ENCODE data around the gene RECK.
"Not testable (repeated sequence)": the region's sequence is repeated elsewhere in the genome, so short reads cannot be mapped to it uniquely, and the experiment has no call there.

The RECK gene

DNA sequence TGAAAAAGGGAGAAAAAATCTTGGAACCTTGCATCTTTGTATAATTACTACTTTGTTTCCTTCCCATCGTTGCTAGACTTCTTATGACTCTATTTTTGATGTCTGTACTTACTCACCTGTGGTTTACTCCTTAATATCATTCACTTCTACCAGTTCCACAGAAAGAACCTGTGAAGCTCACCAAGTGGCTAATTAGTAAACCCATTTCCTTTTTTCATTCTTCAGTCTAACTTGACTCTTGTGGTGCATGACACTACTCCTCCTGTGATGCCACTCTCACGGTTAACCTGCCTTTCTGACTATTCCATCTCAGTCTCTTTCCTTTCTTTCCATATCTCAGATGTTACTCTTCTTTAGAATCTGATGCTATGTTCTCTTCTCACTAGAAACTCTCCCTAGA, 14.6 kb downstream of the RECK start:
- no peak for ATAC-seq (replicated peaks; ENCODE audit: extremely low read depth, poor library complexity, severe bottlenecking)
- Mint-ChIP-seq H3K9me3 (no peaks in the 10 kb centered on the region), H3K27me3 (no peaks in the 10 kb centered on the region), H3K4me1 (no peaks in the 10 kb centered on the region), H3K27ac (ENCODE audit: low read depth) (no peak overlapping the region), H3K4me3 (no peak overlapping the region), H3K36me3 (ENCODE audit: insufficient read depth) (no peaks in the 10 kb centered on the region)
- DNase-seq (ENCODE audit: low spot score in 2 of 2): no peak

DNA sequence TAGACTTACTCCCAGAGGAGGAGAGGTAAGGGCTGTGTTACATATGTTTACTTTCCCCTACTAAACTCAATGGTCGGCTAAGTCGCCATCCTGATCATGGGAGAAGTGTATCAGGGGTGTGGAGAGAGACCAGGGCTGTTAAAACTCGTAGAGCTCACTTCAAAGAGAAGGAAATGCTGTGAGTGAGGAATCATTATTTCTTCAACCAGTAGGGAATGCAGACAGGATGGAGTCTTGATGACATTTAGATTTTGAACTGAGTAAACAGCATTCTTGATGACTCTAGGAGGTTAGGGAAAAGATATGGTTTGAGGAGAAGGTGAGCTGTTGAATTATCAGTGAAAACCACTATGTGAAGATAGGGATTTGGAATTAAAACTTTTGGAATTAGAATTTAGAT, 17.3 kb downstream of the RECK start:
- no peaks in the 10 kb centered on the region for H3K9me3 Mint-ChIP-seq
- DNase-seq (ENCODE audit: low spot score in 2 of 2): no peak
- no peaks in the 10 kb centered on the region for H3K36me3 Mint-ChIP-seq (ENCODE audit: insufficient read depth)
- no peaks in the 10 kb centered on the region for H3K27me3 Mint-ChIP-seq
- no peak for ATAC-seq (replicated peaks; ENCODE audit: extremely low read depth, poor library complexity, severe bottlenecking)
- no peak overlapping the region for H3K4me3 Mint-ChIP-seq
- H3K27ac Mint-ChIP-seq (ENCODE audit: low read depth): no peak overlapping the region
- H3K4me1 Mint-ChIP-seq: no peaks in the 10 kb centered on the region

- Mint-ChIP-seq H3K9me3 (no peaks in the 10 kb centered on the region), H3K4me3 (no peak overlapping the region), H3K36me3 (ENCODE audit: insufficient read depth) (peaks cover 3% of the 10 kb centered on the region), H3K27ac (ENCODE audit: low read depth) (no peak overlapping the region), H3K4me1 (no peaks in the 10 kb centered on the region), H3K27me3 (no peaks in the 10 kb centered on the region)
- no peak for ATAC-seq (replicated peaks; ENCODE audit: extremely low read depth, poor library complexity, severe bottlenecking)
- DNase-seq (ENCODE audit: low spot score in 2 of 2): no peak
Measured at GRCh38 chr9:36056896-36057295, 20.2 kb downstream of the RECK start.

DNA sequence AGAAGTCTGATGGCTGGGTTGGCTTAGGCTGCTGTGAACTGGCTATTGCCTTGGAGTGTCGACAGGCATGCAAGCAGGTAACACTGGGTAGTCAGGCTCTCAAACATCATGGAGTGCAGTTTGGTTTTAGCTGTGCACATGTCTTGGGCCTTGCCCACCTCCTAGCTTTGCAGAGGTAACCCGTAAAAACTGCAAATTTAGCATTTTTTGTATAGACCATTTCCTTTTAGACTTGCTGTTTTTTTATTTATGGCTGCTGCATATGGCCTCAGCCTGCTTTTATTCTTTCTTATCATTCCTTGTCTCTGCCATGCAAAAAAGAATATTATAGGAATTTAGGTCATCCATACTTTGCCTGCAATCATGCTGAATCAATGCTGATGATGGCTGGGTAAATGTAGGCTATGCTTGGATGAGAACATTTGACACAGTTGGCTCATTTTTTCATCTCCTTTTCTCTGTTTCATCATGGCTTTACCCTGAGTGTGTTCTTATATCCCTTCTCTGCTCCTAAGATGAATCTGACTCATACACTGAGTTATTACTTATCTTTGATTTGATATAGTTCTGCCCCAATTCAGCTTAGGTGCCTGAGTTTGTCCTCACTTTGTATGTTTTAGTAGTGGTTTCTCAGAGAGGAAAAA, 27.2 kb downstream of the RECK start:
- no peak for DNase-seq (ENCODE audit: low spot score in 2 of 2)
- Mint-ChIP-seq H3K27ac (ENCODE audit: low read depth) (no peak overlapping the region), H3K36me3 (ENCODE audit: insufficient read depth) (peaks cover 7% of the 10 kb centered on the region), H3K9me3 (no peaks in the 10 kb centered on the region), H3K4me1 (no peaks in the 10 kb centered on the region), H3K4me3 (no peak overlapping the region), H3K27me3 (no peaks in the 10 kb centered on the region)
- ATAC-seq (replicated peaks; ENCODE audit: extremely low read depth, poor library complexity, severe bottlenecking): no peak

- Mint-ChIP-seq H3K27me3 (no peaks in the 10 kb centered on the region), H3K27ac (ENCODE audit: low read depth) (no peak overlapping the region), H3K9me3 (no peaks in the 10 kb centered on the region), H3K36me3 (ENCODE audit: insufficient read depth) (peaks cover 7% of the 10 kb centered on the region), H3K4me3 (no peak overlapping the region), H3K4me1 (no peaks in the 10 kb centered on the region)
- no peak for DNase-seq (ENCODE audit: low spot score in 2 of 2)
- no peak for ATAC-seq (replicated peaks; ENCODE audit: extremely low read depth, poor library complexity, severe bottlenecking)
Measured at GRCh38 chr9:36064448-36065037, 27.8 kb downstream of the RECK start.

DNA sequence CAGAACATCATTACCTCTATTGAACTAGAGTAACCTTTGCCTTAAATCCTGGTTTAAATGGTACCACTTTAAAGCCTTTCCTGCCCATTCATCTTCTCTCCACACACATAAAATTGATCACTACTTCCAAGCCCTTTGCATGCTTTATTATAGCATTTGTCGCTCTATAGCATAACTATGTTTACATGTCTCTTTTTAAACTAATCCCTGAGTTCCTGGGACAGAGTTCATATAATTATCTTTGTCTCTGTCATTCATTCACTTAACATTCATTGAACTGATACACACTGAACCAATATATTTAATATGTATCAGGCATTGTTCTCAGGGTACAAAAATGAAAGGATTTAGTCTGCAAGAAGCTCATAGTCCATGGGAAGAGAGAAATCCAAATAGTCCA, 37.3 kb downstream of the RECK start:
- H3K4me1 Mint-ChIP-seq: no peaks in the 10 kb centered on the region
- no peak overlapping the region for H3K4me3 Mint-ChIP-seq
- H3K27me3 Mint-ChIP-seq: no peaks in the 10 kb centered on the region
- DNase-seq (ENCODE audit: low spot score in 2 of 2): no peak
- no peak overlapping the region for H3K27ac Mint-ChIP-seq (ENCODE audit: low read depth)
- H3K9me3 Mint-ChIP-seq: no peaks in the 10 kb centered on the region
- no peak for ATAC-seq (replicated peaks; ENCODE audit: extremely low read depth, poor library complexity, severe bottlenecking)
- H3K36me3 Mint-ChIP-seq (ENCODE audit: insufficient read depth): no peaks in the 10 kb centered on the region

DNA sequence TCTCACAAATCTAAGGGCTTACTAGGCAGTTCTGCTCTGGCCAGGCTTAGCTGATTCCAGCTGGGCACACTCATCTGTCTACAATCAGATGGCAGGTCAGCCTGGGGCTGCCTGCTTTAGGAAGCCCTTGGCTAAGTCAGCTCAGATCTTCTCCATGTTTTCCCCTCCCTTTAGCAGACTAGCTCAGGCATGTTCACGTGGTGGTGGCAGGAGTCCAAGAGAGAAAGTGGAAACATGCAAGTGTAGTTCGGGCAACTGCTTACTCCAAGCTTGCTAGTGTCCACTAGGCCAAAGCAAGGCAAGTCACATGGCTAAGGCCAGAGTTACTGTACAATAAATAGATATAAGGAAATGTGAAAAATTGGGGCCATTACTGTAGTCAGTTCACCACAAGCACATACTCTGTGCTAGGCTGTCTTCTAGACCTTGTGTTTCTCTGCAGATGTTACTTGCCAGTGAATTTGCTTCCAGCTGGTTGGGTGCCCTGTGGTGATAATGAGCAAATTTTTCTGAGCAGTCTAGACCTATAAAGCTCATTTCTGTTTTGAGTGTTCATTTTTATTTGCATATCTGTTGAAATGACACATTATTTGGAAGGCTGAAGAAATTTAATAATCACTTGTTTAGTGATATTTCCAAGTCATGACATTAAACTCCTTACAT, 38.3 kb downstream of the RECK start:
- no peak overlapping the region for H3K27ac Mint-ChIP-seq (ENCODE audit: low read depth)
- H3K4me1 Mint-ChIP-seq: no peaks in the 10 kb centered on the region
- H3K4me3 Mint-ChIP-seq: no peak overlapping the region
- DNase-seq (ENCODE audit: low spot score in 2 of 2) (no peak), ATAC-seq (replicated peaks; ENCODE audit: extremely low read depth, poor library complexity, severe bottlenecking) (no peak)
- H3K27me3 Mint-ChIP-seq: no peaks in the 10 kb centered on the region
- H3K36me3 Mint-ChIP-seq (ENCODE audit: insufficient read depth): no peaks in the 10 kb centered on the region
- H3K9me3 Mint-ChIP-seq: no peaks in the 10 kb centered on the region

GRCh38 chr9:36078051-36078450, 41.3 kb downstream of the RECK start:
- Mint-ChIP-seq H3K27me3 (no peaks in the 10 kb centered on the region), H3K27ac (ENCODE audit: low read depth) (no peak overlapping the region), H3K4me3 (no peak overlapping the region), H3K36me3 (ENCODE audit: insufficient read depth) (peaks cover 2% of the 10 kb centered on the region), H3K9me3 (no peaks in the 10 kb centered on the region), H3K4me1 (no peaks in the 10 kb centered on the region)
- DNase-seq (ENCODE audit: low spot score in 2 of 2) (no peak), ATAC-seq (replicated peaks; ENCODE audit: extremely low read depth, poor library complexity, severe bottlenecking) (no peak)

GRCh38 chr9:36080519-36080918, 43.8 kb downstream of the RECK start:
- no peak for DNase-seq (ENCODE audit: low spot score in 2 of 2)
- H3K4me3 Mint-ChIP-seq: no peak overlapping the region

DNA sequence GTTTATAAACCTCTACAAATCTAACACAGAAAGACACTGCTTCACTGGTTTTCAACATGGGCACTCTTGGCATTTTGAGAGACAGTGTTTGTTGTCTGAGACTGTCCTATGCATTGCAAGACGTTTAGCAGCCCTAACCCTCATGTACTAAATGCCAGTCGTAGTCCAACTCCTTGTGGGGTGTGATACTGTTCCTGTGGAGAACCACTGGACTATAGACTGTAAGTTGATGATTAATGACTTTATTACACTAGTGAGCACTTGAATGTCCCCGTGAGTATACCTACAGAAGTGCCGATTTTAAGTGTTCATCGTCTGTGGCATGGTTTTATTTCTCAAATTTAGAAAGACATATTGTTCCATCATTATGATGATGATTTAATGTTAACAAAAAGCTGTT, 46.2 kb downstream of the RECK start:
- H3K27ac Mint-ChIP-seq (ENCODE audit: low read depth): no peak overlapping the region
- no peaks in the 10 kb centered on the region for H3K4me1 Mint-ChIP-seq
- no peak for DNase-seq (ENCODE audit: low spot score in 2 of 2)
- H3K27me3 Mint-ChIP-seq: no peaks in the 10 kb centered on the region
- ATAC-seq (replicated peaks; ENCODE audit: extremely low read depth, poor library complexity, severe bottlenecking): no peak
- H3K4me3 Mint-ChIP-seq: no peak overlapping the region
- no peaks in the 10 kb centered on the region for H3K9me3 Mint-ChIP-seq
- H3K36me3 Mint-ChIP-seq (ENCODE audit: insufficient read depth): peaks cover 5% of the 10 kb centered on the region

More at GRCh38 chr9:36080519-36080918, 43.8 kb downstream of the RECK start:
- peaks cover 3% of the 10 kb centered on the region for H3K36me3 Mint-ChIP-seq (ENCODE audit: insufficient read depth)
- H3K27ac Mint-ChIP-seq (ENCODE audit: low read depth): no peak overlapping the region
- no peak for ATAC-seq (replicated peaks; ENCODE audit: extremely low read depth, poor library complexity, severe bottlenecking)
- no peaks in the 10 kb centered on the region for H3K9me3 Mint-ChIP-seq
- H3K4me1 Mint-ChIP-seq: no peaks in the 10 kb centered on the region
- H3K27me3 Mint-ChIP-seq: no peaks in the 10 kb centered on the region

DNA sequence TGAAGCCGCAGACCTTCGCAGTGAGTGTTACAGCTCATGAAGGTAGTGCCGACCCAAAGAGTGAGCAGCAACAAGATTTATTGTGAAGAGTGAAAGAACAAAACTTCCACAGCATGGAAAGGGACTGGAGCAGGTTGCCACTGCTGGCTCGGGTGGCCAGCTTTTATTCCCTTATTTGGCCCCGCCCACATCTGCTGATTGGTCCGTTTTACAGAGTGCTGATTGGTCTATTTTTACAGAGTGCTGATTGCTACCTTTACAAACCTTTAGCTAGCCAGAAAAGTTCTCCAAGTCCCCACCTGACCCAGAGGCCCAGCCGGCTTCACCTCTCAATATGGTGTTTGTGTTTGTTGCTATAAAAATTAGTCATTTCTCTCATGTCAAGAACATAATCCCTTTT, 49.7 kb downstream of the RECK start:
- DNase-seq (ENCODE audit: low spot score in 2 of 2) (no peak), ATAC-seq (replicated peaks; ENCODE audit: extremely low read depth, poor library complexity, severe bottlenecking) (no peak)
- Mint-ChIP-seq H3K36me3 (ENCODE audit: insufficient read depth) (peaks cover 3% of the 10 kb centered on the region), H3K4me3 (no peak overlapping the region), H3K4me1 (peaks cover under 1% of the 10 kb centered on the region), H3K27me3 (no peaks in the 10 kb centered on the region), H3K27ac (ENCODE audit: low read depth) (no peak overlapping the region), H3K9me3 (peaks cover under 1% of the 10 kb centered on the region)

DNA sequence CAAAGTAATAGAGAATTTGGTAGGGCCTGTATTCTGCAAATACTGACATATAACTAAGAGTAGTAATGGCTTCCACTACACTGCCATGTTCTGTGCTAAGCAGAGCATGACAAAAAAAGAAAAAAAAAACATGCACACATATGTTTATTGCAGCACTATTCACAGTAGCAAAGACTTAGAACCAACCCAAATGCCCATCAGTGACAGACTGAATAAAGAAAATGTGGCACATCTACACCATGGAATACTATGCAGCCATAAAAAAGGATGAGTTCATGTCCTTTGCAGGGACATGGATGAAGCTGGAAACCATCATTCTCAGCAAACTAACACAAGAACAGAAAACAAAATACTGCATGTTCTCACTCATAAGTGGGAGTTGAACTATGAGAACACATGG, 50.3 kb downstream of the RECK start:
- not testable (repeated sequence) for H3K9me3 Mint-ChIP-seq; ATAC-seq (replicated peaks; ENCODE audit: extremely low read depth, poor library complexity, severe bottlenecking); H3K4me1 Mint-ChIP-seq; H3K36me3 Mint-ChIP-seq (ENCODE audit: insufficient read depth); H3K4me3 Mint-ChIP-seq; H3K27me3 Mint-ChIP-seq; H3K27ac Mint-ChIP-seq (ENCODE audit: low read depth); DNase-seq (ENCODE audit: low spot score in 2 of 2)

DNA sequence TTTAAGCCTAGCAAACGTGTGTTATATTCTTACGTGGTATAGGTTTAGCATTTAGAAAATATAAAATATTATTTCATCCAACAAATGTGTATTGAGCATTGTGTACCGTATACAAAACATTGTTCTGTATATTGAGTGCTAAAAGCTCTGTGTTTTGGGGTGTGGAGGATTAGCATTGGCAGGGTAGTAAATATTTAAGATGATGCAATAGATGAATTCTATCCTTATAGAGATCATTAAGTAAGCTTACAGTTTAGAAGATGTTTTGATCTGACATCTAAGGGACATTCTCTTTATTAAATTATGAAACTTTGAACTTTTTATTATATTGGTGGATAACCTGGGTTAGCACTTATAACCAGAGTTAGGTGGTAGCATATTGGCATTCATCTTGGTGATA, 51.3 kb downstream of the RECK start:
- no peaks in the 10 kb centered on the region for H3K27me3 Mint-ChIP-seq
- H3K4me1 Mint-ChIP-seq: peaks cover 12% of the 10 kb centered on the region
- peaks cover 6% of the 10 kb centered on the region for H3K36me3 Mint-ChIP-seq (ENCODE audit: insufficient read depth)
- no peak overlapping the region for H3K27ac Mint-ChIP-seq (ENCODE audit: low read depth)
- DNase-seq (ENCODE audit: low spot score in 2 of 2) (no peak), ATAC-seq (replicated peaks; ENCODE audit: extremely low read depth, poor library complexity, severe bottlenecking) (no peak)
- peaks cover 6% of the 10 kb centered on the region for H3K9me3 Mint-ChIP-seq
- H3K4me3 Mint-ChIP-seq: no peak overlapping the region

Data from central memory CD8-positive, alpha-beta T cell (primary cell).